Tibial nerve (tissue), 4 donors: ENCODE data around the gene NUDT7.

Source experiments
- CTCF ChIP-seq, 5 experiments: fragments of 200-600 bp in 3 of 5; fragments of 450-650 bp in 2 of 5; sonication (generic) in 3 of 5; IDR thresholded peaks; one replicate each; pipeline ENCODE4 v1.5.1; 2016 to 2019; ENCODE audit warnings: antibody characterized with exemption in 5 of 5, mild to moderate bottlenecking in 3 of 5, moderate library complexity in 2 of 5
- EP300 ChIP-seq, 2 donors: sonication (generic); formaldehyde crosslinking; IDR thresholded peaks; one replicate each; pipeline ENCODE4 v1.6.1; 2017; ENCODE audit warnings: antibody characterized with exemption in 2 of 2, mild to moderate bottlenecking in 1 of 2

DNA sequence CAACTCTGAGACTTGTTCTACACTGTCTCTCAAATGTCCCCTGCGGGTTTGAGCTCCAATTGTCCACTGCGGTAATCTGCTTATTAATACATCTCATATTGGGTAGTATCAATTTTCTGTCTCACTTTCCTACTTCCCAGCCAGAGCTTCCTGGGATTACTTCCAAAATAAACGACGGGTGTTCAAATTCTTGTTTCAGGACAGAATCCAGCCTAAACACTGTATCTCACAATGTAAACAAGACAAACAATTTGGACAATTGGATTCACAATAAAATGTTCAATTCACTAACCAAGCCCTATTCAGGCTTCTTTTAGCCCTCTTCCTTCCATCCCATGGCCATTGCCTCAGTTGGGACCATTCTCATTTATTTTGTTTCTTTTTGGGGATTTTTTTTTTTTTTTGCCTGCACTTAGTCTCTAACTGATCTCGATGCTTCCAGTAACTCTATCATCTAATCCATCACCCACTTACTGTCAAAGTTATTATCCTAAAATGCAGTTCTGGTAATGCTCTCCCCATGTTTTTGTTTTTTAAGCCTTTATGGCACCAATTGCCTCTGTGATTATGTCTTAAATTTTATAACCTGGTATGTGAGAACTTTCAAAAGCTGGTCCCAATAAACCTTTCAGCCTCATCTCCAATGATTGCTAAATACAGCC is 64.0 kb downstream of the NUDT7 start:
- TF ChIP-seq EP300 (IDR thresholded peaks at IDR 0.05), result no peak
- TF ChIP-seq CTCF (IDR thresholded peaks at IDR 0.05), result no peak
